Heart left ventricle (tissue), 13 donors: ENCODE measurements around the gene CENPO.

Experiments
- POLR2A ChIP-seq, 2 donors: fragments of 450-650 bp; IDR thresholded peaks; one replicate each; pipeline ENCODE4 v1.6.1; 2017; ENCODE audit warnings: antibody characterized with exemption in 2 of 2, mild to moderate bottlenecking in 2 of 2, moderate library complexity in 2 of 2
- TF ChIP-seq, protein P1 (sequence below), 12 donors: fragments of 200-600 bp; sonication (generic) in 4 of 12; IDR thresholded peaks; one replicate each; pipeline versions ENCODE4 v1.5.0 to v1.8.0; 2018 to 2022; ENCODE audit warnings: antibody characterized with exemption in 12 of 12, mild to moderate bottlenecking in 5 of 12
- donor health status: ischemic (EF 13 %, LVEDD 7.1; RV severe dilation, severe dysfunction).
- donor health status: DM: no; HTN: yes; CAD: no.
- donor health status: DM: no; HTN: no; CAD: no.
- donor health status: ischemic (EF 25% LVEDD 6.9; RV normal size, moderate dysfunction).
- donor health status: ischemic (EF 25% LVEDD 5.7; RV mildly dilated, moderate dysfunction).
- donor health status: ischemic (EF 35%, LVEDD 5.7; RV mildly dilated, moderate dysfunction).
- donor health status: nonischemic (EF 11% LVEDD 7.7; RV severe dilation, severe dysfunction).
- donor health status: DM: yes; HTN: yes; CAD: no.
- donor health status: PGD.
- donor health status: ischemic (EF 29% LVEDD 5.4; RV normal size, mild dysfunction).
- donor health status: nonischemic (EF 23%, LVEDD 6.1; RV moderate dilation, normal function).

DNA sequence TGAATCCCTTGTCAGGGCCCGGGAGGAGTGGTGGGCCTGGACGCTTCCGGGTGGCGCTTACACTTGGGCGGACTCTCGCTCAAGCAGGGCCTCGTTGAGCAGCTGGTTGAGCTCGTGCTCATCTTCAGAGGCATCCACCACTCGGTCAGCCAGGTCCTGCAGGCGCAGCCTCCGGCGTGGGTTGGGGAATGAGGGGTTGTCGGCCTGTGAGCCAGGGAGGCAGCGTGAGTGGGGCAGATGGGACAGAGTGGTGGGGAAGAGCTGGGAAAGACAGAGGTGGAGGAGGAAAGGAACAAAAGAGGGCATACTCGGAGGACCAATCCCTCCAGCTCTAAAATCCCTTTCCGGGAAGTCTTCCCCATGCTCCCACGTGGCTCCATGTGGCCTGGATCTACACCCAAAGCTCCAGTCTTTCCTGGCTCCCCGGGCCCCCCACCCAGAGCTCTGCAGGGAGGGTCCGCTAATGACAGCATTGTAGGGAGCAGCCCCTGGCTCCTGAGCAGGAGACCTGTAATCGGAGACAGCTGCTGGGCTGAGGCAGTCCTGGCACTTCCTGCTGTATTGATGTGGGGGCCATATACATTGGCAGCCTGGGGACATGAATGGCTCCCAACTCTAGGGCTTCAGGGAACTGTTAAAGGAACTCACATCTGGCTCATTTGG, 41.6 kb downstream of the CENPO start:
- TF ChIP-seq, protein P1, sequence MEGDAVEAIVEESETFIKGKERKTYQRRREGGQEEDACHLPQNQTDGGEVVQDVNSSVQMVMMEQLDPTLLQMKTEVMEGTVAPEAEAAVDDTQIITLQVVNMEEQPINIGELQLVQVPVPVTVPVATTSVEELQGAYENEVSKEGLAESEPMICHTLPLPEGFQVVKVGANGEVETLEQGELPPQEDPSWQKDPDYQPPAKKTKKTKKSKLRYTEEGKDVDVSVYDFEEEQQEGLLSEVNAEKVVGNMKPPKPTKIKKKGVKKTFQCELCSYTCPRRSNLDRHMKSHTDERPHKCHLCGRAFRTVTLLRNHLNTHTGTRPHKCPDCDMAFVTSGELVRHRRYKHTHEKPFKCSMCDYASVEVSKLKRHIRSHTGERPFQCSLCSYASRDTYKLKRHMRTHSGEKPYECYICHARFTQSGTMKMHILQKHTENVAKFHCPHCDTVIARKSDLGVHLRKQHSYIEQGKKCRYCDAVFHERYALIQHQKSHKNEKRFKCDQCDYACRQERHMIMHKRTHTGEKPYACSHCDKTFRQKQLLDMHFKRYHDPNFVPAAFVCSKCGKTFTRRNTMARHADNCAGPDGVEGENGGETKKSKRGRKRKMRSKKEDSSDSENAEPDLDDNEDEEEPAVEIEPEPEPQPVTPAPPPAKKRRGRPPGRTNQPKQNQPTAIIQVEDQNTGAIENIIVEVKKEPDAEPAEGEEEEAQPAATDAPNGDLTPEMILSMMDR (IDR thresholded peaks at IDR 0.05): no peak
- TF ChIP-seq POLR2A (IDR thresholded peaks at IDR 0.05): no peak
